Lower leg skin (tissue), 4 donors: ENCODE data around the gene MC1R. TPM values are rescaled to one million over a fixed set of nuclear protein-coding genes. Genes with fewer than 3 reads are reported as not detected.
"Not testable (repeated sequence)": the region's sequence is repeated elsewhere in the genome, so short reads cannot be mapped to it uniquely, and the experiment has no call there.

Experiments
- DNase-seq, 2 donors: peaks; one replicate each; pipeline ENCODE4 v3.0.0-alpha.2; 2019; ENCODE audit warnings: low spot score in 2 of 2
- H3K4me3 ChIP-seq: fragments of 200-600 bp; sonication (generic); 2 replicates; pipeline ENCODE4 v1.5.1; 2017; ENCODE audit warnings: mild to moderate bottlenecking, low read depth; ENCODE audit not compliant: poor library complexity, severe bottlenecking
- CTCF ChIP-seq, 3 donors: fragments of 450-650 bp; IDR thresholded peaks; one replicate each; pipeline ENCODE4 v1.5.1; 2016; ENCODE audit warnings: antibody characterized with exemption in 3 of 3, mild to moderate bottlenecking in 3 of 3, moderate library complexity in 2 of 3
- POLR2A ChIP-seq, 2 donors: fragments of 450-650 bp; IDR thresholded peaks; one replicate each; pipeline ENCODE4 v1.6.1; 2016 to 2017; ENCODE audit warnings: antibody characterized with exemption in 2 of 2, mild to moderate bottlenecking in 1 of 2, moderate library complexity in 1 of 2
- WGBS, 2 donors: methylation state at CpG; one replicate each; pipeline ENCODE4 v1.1.5; 2018; 5-methylcytosine and 5-hydroxymethylcytosine counted together
- intact Hi-C: fragments of 100-400 bp; cut with DNase I; formaldehyde crosslinking; loops from one replicate; pipeline ENCODE4 v1.15.0; 2023; ENCODE audit warnings: low total_unique reads
- total RNA-seq, 4 donors: library from RNA; depleted of rRNA; stranded (reverse); fragments of >200 nt; gene quantifications; one replicate each; pipeline ENCODE4 v1.1.0, GENCODE V29; 2016

MC1R gene
- total RNA-seq, 4 donors from 2014 or later: 3.4 to 6.5 (median 4.5) TPM

GRCh38 chr16:89924925-89925307 is 6.3 kb downstream of the MC1R start:
- 26 to 29% methylated on average over 4 of the region's 4 CpGs for WGBS, 2 donors
- TF ChIP-seq POLR2A (IDR thresholded peaks at IDR 0.05) (no peak), CTCF (IDR thresholded peaks at IDR 0.05) (no peak)

DNA sequence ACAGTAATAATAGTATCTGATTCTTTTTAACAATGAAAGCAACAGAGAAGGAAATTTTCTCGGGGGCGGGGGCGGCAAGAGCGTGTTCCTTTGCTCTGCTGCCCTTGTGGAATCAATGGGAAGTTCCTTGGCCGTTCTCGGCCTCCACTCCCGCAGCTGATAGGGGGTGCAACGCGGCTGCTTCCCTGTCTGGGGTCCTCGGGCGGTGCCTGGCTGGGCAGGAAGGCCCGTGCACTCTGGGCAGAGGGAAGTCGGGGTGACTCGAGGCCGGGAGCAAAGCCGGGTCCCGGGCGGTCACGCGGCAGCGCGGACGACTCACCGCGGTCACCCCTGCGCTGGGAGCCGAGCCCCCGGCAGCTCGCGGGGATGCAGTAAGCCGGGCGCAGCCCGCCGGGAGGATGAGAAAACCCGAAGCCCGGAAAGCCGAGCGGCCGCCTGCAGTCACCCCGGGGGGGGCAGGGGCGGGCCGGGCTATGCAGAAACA is 7.0 kb downstream of the MC1R start:
- no peak overlapping the region for H3K4me3 ChIP-seq
- TF ChIP-seq CTCF (IDR thresholded peaks at IDR 0.05): no peak
- TF ChIP-seq POLR2A (IDR thresholded peaks at IDR 0.05): no peak
- WGBS, 2 donors: 0 to 1% methylated on average over 19 to 30 of the region's 42 CpGs
- no peak for DNase-seq
- intact Hi-C loops: no loop called here

More at GRCh38 chr16:89924925-89925307, 6.3 kb downstream of the MC1R start:
- intact Hi-C loops: no loop called here
- DNase-seq: no peak
- H3K4me3 ChIP-seq: no peak overlapping the region

DNA sequence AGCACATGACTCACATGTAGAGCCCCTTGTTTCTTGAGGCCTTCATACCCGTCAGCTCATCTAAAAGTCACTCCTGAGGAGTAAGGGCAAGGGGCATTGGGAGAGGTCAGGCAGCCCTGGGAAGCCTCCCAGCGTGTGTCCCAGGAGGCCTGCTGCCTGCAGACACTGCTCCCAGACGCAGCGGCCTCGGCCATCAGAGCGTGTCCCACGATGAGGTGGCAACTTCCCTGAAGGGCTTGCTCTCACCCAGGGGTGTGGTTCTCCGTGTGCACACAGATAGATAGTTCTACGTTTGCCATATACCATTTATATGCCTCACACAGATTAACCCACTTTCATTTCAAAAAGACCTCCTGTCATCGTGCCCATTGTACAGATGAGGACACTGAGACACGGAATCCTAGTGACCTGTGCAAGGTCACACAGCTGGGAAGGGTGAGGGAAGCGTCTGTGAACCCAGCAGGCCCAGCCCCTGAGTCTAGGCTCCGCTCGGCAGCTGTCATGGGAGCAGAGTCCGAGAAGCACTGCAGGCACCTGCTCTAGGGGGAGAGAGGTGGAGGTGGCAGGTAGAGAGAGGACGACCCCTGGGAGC is 12.7 kb downstream of the MC1R start:
- DNase-seq: no peak
- TF ChIP-seq POLR2A (IDR thresholded peaks at IDR 0.05) (no peak), CTCF (IDR thresholded peaks at IDR 0.05) (no peak)
- intact Hi-C loops: no loop called here
- H3K4me3 ChIP-seq: no peak overlapping the region
- 85 to 93% methylated on average over 16 of the region's 16 CpGs for WGBS, 2 donors

DNA sequence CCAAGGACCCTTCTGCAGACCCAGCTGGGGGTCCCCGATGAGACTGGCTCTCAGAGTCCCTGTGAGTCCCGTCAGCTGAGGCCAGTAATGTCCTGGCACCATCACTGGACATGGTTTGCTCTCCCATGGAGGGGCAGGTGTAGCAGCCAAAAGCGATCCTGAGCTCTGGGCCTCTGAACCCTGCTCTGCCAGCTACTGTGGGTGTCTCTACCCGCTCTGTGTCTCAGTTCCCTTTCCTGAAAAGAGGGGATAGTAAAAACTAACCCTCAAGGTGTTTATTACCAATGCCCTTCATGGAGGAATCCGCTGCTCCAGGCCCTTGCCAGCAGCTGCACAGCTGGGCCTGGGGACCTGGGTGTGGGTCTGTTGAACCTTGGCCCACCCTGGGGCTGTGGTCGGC is 13.3 kb downstream of the MC1R start:
- intact Hi-C loops: loop anchor here (1.0 kb wide), 1 partner anchor 45 kb away; no protein-coding TSS in a partner anchor
- no peak for TF ChIP-seq CTCF (IDR thresholded peaks at IDR 0.05)
- no peak for TF ChIP-seq POLR2A (IDR thresholded peaks at IDR 0.05)
- WGBS, 2 donors: 80 to 94% methylated on average over 6 of the region's 6 CpGs
- H3K4me3 ChIP-seq: no peak overlapping the region
- DNase-seq: no peak

GRCh38 chr16:89934019-89934418 is 15.4 kb downstream of the MC1R start:
- WGBS, 2 donors: 90 to 95% methylated on average over 7 to 20 of the region's 29 CpGs
- H3K4me3 ChIP-seq, DNase-seq, intact Hi-C loops: not testable (repeated sequence)

DNA sequence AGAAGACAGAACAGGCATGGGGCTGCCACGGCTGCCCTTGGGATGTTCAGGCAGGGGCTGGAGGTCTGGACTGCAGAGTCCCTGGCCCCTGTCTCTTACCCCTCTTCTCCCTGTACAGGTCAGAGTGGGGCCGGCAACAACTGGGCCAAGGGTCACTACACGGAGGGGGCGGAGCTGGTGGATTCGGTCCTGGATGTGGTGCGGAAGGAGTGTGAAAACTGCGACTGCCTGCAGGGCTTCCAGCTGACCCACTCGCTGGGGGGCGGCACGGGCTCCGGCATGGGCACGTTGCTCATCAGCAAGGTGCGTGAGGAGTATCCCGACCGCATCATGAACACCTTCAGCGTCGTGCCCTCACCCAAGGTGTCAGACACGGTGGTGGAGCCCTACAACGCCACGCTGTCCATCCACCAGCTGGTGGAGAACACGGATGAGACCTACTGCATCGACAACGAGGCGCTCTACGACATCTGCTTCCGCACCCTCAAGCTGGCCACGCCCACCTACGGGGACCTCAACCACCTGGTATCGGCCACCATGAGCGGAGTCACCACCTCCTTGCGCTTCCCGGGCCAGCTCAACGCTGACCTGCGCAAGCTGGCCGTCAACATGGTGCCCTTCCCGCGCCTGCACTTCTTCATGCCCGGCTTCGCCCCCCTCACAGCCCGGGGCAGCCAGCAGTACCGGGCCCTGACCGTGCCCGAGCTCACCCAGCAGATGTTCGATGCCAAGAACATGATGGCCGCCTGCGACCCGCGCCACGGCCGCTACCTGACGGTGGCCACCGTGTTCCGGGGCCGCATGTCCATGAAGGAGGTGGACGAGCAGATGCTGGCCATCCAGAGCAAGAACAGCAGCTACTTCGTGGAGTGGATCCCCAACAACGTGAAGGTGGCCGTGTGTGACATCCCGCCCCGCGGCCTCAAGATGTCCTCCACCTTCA is 16.2 kb downstream of the MC1R start:
- TF ChIP-seq CTCF (IDR thresholded peaks at IDR 0.05): no peak
- TF ChIP-seq POLR2A (IDR thresholded peaks at IDR 0.05): no peak
- WGBS, 2 donors: 94 to 95% methylated on average over 60 to 61 of the region's 61 CpGs
- intact Hi-C loops: no loop called here
- H3K4me3 ChIP-seq: no peak overlapping the region
- no peak for DNase-seq

- H3K4me3 ChIP-seq, DNase-seq, intact Hi-C loops: not testable (repeated sequence)
- WGBS, 2 donors: 88% methylated on average over 27 of the region's 27 CpGs
These were observed 17.0 kb downstream of the MC1R start for GRCh38 chr16:89935620-89936019.
